Eye (tissue), 1 donor: ENCODE results near the gene TAS2R42.

Experiments used
- DNase-seq: peaks from one replicate; pipeline ENCODE4 v3.0.0-alpha.2; 2015

The TAS2R42 gene

DNA sequence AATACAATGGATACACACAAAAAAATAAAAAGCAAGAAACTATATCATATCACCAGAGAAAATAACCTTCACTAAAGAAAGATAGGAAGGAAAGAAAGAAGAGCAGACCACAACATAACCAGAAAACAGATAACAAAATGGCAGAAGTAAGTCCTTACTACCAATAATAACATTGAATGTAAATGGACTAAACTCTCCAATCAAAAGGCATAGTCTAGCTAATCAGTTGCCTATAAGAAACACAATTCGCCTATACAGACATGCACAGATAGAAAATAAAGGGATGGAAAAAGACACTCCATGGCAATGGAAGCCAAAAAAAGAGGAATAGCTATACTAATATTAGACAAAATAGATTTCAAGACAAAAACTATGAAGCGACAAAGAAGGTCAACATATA, 43.4 kb downstream of the TAS2R42 start:
- DNase-seq: no peak

- DNase-seq: no peak
These were observed 50.7 kb downstream of the TAS2R42 start for GRCh38 chr12:11136075-11136474.
